Glomerular endothelial cell (primary cell): ENCODE measurements around the gene YBX1. TPM values are rescaled to one million over a fixed set of nuclear protein-coding genes. Genes with fewer than 3 reads are reported as not detected.
"Not testable (repeated sequence)": the region's sequence is repeated elsewhere in the genome, so short reads cannot be mapped to it uniquely, and the experiment has no call there.

Experiments
- DNase-seq: peaks from one replicate; pipeline ENCODE4 v3.0.0-alpha.2; 2011; ENCODE audit warnings: low read depth, low spot score; ENCODE audit errors: extremely low read depth
- total RNA-seq: library from RNA; depleted of rRNA; stranded (reverse); fragments of >200 nt; gene quantifications from 2 replicates; pipeline ENCODE4 v1.2.3, GENCODE V29; 2015

Gene YBX1
- total RNA-seq, 1 donor from 2014 or later = 620 TPM

GRCh38 chr1:42686418-42686817, 4.2 kb downstream of the YBX1 start:
- no peak for DNase-seq

DNA sequence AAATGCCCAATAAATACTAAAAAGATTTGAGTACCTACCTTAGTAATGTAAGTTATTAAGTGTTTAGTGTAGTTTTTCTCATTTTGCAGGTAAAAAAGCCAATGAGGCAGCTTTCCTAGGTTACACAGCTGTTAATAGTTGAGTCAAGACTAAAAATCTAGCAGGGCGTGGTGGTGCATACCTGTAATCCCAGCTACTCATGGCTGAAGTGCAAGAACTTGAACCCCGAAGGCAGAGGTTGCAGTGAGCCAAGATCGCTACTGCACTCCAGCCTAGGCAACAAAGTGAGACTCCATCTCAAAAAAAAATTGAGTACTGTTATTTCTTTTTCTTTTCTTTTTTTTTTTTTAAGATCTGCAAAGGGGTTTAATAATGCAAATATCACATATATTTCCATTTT, 7.7 kb downstream of the YBX1 start:
- DNase-seq = no peak

GRCh38 chr1:42690477-42691156, 8.4 kb downstream of the YBX1 start:
- DNase-seq = no peak

DNA sequence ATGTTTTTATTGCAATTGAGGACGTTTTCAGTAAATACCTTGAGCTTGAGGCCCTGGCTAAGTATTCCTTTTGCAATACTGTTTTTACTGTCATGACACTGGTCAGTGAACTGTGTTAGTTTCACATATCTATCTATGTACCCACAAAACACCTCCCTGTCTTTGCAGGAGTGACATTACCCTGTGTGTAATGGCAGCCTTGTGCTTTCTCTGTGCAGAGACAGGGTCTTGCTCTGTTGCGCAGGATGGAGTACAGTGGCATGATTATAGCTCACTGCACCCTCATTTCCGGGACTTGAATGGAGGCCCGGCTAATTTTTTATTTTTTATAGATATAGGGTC, 8.9 kb downstream of the YBX1 start:
- no peak for DNase-seq

GRCh38 chr1:42692461-42692860, 10.2 kb downstream of the YBX1 start:
- no peak for DNase-seq

DNA sequence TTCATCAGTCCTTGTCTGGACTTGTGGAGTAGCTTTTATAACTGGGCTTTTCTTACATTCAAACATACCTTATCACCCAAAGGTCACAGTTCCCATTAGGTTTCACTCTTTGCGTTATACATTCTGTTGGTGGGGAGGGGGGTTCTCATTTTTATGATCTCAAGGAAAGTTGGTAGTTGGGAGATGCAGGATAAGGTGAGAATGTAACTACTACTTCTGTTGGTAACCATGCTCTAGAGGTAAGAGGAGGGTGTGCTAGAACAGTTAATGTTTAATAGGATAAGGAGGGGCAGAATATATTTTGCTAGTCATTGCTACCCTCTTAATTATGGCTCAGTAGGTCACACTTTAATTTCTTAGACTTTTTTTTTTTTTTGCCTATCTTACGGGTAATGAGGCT, 10.7 kb downstream of the YBX1 start:
- DNase-seq = no peak

DNA sequence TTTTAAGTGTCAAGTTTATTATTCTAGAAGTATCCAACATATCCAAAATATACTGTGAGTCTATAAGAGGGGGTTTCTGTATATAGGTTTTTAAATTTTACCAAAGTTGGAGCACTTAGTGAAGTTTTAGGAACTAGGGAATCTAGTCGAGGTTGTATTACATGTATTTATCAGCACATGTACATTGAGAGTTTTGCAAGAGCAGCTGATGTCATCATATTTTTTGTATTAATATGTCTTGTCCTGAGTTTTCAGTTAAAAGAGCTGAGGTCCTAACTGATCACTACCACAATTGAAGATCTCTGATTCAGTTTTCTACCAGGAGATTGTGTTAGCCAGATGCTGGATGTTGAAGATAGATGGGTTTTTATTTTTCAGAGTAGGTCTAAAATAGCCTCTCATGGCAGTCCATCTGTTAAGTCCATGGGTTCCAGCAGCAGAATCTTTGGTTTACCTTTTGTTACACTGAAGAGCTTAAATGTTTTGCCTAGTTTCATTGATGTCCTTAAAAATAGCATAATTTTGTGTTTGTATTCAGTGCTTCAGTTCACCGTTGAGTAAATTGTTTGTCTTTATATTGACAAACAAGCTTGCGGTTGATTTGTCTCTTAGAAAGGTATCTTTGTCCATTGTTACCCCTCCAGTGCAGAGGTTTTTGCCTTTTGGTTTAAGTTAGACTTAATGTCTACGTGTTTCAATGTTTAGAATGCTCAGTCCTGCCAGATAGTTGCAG, 16.0 kb downstream of the YBX1 start:
- DNase-seq = no peak

DNA sequence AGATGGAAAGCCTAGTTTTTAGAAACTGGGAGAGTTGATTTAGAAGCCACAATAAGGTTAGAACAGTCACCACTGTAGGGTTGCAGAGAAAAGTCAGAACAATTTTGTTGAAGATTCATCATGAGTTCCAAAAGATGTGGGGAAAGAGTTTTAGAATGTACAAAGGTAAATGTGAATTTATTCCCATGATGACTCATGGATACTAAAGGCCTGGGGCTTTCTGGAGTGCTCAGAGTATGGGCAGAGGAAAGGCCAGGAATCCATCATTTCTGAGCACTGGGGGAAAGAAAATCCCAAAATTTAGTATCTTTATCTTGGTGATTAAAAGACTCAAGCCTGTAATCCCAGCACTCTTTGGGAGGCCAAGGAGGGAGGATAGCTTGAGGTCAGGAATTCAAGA, 17.8 kb downstream of the YBX1 start:
- no peak for DNase-seq

GRCh38 chr1:42703888-42704464, 21.8 kb downstream of the YBX1 start:
- no peak for DNase-seq

DNA sequence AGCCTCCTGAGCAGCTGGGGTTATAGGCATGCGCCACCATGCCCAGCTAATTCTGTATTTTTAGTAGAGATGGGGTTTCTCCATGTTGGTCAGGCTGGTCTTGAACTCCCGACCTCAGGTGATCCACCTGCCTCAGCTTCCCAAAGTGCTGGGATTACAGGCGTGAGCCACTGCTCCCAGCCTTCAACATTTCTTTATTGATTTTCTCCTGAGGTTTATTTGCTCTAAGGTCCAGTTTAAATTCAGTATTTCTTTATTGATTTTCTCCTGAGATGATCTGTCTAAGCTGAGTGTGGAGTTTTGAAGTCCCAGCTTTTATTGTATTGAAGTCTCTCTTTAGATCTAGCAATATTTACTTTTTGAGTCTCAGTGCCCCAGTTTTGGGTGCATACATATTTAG, 30.6 kb downstream of the YBX1 start:
- DNase-seq = not testable (repeated sequence)

DNA sequence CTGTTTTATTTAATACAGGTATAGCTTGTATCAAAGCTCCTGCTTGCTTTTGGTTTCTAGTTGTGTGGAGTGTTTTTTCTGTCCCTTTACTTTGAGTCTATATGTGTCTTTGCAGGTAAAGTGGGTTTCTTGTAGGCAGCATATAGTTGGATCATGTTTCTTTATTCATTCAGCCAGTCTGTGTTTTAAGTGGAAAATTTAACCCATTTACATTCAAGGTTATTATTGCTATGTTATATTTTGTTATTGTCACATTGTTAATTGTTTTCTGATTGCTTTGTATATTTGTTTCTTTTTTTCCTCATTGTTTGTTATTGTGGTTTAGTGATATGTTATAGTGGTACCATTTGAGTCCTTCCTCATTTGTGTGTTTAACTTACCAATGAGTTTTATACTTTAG, 31.1 kb downstream of the YBX1 start:
- DNase-seq = no peak

GRCh38 chr1:42714441-42714840, 32.2 kb downstream of the YBX1 start:
- not testable (repeated sequence) for DNase-seq

GRCh38 chr1:42720868-42721267, 38.6 kb downstream of the YBX1 start:
- no peak for DNase-seq

GRCh38 chr1:42721926-42722325, 39.7 kb downstream of the YBX1 start:
- DNase-seq = no peak

GRCh38 chr1:42722403-42722802, 40.2 kb downstream of the YBX1 start:
- not testable (repeated sequence) for DNase-seq

DNA sequence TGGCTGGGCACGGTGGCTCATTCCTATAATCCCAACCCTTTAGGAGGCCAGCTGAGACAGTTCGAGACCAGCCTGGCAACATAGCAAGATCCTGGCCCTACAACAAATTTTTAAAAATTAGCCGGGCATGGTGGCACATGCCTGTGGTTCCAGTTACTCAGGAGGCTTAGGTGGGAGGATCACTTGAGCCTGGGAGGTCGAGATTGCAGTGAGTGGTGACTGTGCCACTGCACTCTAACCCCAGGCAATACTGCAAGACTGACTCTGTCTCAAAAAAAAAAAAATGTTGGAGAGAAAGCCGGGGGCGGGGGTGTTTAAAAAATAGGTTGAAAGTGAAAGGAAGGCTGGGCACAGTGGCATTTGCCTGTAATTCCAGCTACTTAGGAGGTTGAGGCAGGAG, 41.3 kb downstream of the YBX1 start:
- no peak for DNase-seq

DNA sequence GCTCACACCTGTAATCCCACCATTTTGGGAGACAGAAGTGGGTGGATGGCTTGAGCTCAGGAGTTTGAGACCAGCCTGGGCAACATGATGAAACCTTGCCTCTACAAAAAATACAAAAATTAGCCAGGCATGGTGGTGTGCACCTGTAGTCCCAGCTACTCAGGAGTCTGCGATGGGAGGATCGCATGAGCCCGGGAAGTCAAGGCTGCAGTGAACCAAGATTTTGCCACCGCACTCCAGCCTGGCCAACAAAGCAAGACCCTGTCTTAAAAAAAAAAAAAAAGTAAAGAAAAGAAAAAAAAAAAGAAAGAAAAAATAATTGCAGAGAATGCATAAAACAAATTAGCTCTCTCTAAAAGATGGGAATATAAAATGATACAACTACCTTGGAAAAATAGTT, 43.6 kb downstream of the YBX1 start:
- DNase-seq = not testable (repeated sequence)

GRCh38 chr1:42730002-42730401, 47.8 kb downstream of the YBX1 start:
- DNase-seq = no peak

DNA sequence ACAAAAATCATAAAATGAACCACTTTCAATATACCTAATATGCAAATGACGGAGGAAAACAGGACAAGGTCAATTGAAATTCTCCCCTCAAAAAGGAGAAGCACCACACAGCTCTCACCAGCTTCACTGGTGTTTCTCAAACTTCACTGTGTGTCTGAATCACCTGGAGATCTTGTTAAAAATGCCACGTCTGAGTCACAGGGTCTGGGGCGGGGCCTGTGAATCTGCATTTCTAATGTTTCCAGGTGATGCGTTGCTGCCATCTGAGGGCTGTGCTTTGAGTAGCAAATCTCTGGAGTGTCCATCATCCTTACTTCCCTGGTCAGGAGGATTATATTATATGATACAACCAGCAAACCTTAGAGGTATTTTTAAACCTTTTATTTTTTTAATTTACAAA, 48.8 kb downstream of the YBX1 start:
- no peak for DNase-seq

GRCh38 chr1:42731585-42731984, 49.4 kb downstream of the YBX1 start:
- no peak for DNase-seq

GRCh38 chr1:42732126-42732680, 50.0 kb downstream of the YBX1 start:
- DNase-seq = no peak
